GM12878 (cell line): ENCODE measurements around the gene CNPY1. TPM values are rescaled to one million over a fixed set of nuclear protein-coding genes. Genes with fewer than 3 reads are reported as not detected.

Experiments
- ATAC-seq: fragments of 200-7000 bp; cut with Tn5 transposase; 3 replicates; pipeline ENCODE4 v1.9.1; 2020; ENCODE audit warnings: mild to moderate bottlenecking, moderate library complexity
- BruUV-seq: library from RNA; stranded (reverse); fragments of 400-500 nt; replicated peaks from 2 replicates; lab custom pipeline; 2021; lab: Mats Ljungman, UMichigan
- CTCF ChIA-PET: fragments of 300-600 bp; sonication (Branson Sonifier 250); formaldehyde crosslinking; extraction: SDS; loops from one replicate; lab custom pipeline; 2021; ENCODE audit warnings: inconsistent platforms; lab: Yijun Ruan, JAX
- POLR2A ChIA-PET: fragments of 350-600 bp; formaldehyde crosslinking; extraction: SDS; loops from one replicate; lab custom pipeline; 2021; ENCODE audit warnings: inconsistent platforms; lab: Charles Lee
- RAD21 ChIA-PET: fragments of 300-600 bp; sonication (Branson Sonifier 250); formaldehyde crosslinking; loops from one replicate; lab custom pipeline; 2023; ENCODE audit warnings: antibody characterized with exemption; ENCODE audit not compliant: unreplicated experiment; lab: Charles Lee
- SMC1A ChIA-PET: fragments of 300-600 bp; sonication (Branson Sonifier 250); formaldehyde crosslinking; loops from one replicate; lab custom pipeline; 2023; ENCODE audit not compliant: unreplicated experiment, uncharacterized antibody; lab: Charles Lee
- DNase-seq: peaks from one replicate; pipeline ENCODE4 v3.0.0-alpha.2; 2011; ENCODE audit warnings: low read depth, low spot score
- FAIRE-seq: peaks from 3 replicates; lab custom pipeline; 2011; peaks lifted over from hg19 to GRCh38; lab: Jason Lieb, UNC
- H2AFZ ChIP-seq: 2 replicates; pipeline ENCODE4 v1.6.0; 2011; ENCODE audit warnings: low read depth, low read length, control low read depth; ENCODE audit not compliant: control insufficient read depth
- H3K27ac ChIP-seq: 2 replicates; pipeline ENCODE4 v1.5.1; 2011; ENCODE audit warnings: control low read depth; ENCODE audit not compliant: control insufficient read depth, insufficient read depth
- H3K27me3 ChIP-seq, 2 experiments: replicated peaks in 1 of 2; 2 replicates each; pipeline versions ENCODE4 v1.6.0 to v1.6.1; 2011; ENCODE audit warnings: low read length in 1 of 2; ENCODE audit not compliant: control insufficient read depth in 2 of 2, insufficient read depth in 2 of 2
- H3K36me3 ChIP-seq, 2 experiments: 2 replicates each; pipeline ENCODE4 v1.5.1; 2011; ENCODE audit warnings: low read length in 1 of 2; ENCODE audit not compliant: control insufficient read depth in 2 of 2, insufficient read depth in 2 of 2
- H3K4me1 ChIP-seq: 2 replicates; pipeline ENCODE4 v1.6.1; 2011; ENCODE audit warnings: mild to moderate bottlenecking, low read length, moderate library complexity, mixed read lengths; ENCODE audit not compliant: control insufficient read depth, insufficient read depth
- H3K4me2 ChIP-seq: 2 replicates; pipeline ENCODE4 v1.6.0; 2011; ENCODE audit warnings: control low read depth; ENCODE audit not compliant: control insufficient read depth, insufficient read depth
- H3K4me3 ChIP-seq: fragments of 200-600 bp; sonication (generic); 2 replicates; pipeline ENCODE4 v1.5.1; 2016
- H3K79me2 ChIP-seq: 2 replicates; pipeline ENCODE4 v1.6.0; 2011; ENCODE audit warnings: low read length; ENCODE audit not compliant: control insufficient read depth, insufficient read depth
- H3K9ac ChIP-seq: 2 replicates; pipeline ENCODE4 v1.8.0; 2011; ENCODE audit warnings: low read length, control low read depth, mixed read lengths; ENCODE audit not compliant: control insufficient read depth, insufficient read depth
- H3K9me3 ChIP-seq: replicated peaks from 3 replicates; pipeline ENCODE4 v1.5.1; 2011; ENCODE audit warnings: mild to moderate bottlenecking, low read length; ENCODE audit not compliant: control insufficient read depth, insufficient read depth
- H4K20me1 ChIP-seq: 2 replicates; pipeline ENCODE4 v1.6.0; 2011; ENCODE audit not compliant: control insufficient read depth, insufficient read depth
- BACH1 ChIP-seq: fragments of 450-650 bp; IDR thresholded peaks from 2 replicates; pipeline ENCODE4 v1.6.1; 2017; ENCODE audit warnings: mild to moderate bottlenecking, borderline replicate concordance
- CUX1 ChIP-seq: IDR thresholded peaks from 2 replicates; pipeline ENCODE4 v1.6.1; 2012; ENCODE audit warnings: improper control_type of control experiment, low read depth, low read length; ENCODE audit not compliant: insufficient replicate concordance
- IRF3 ChIP-seq: fragments of 450-650 bp; IDR thresholded peaks from 2 replicates; pipeline ENCODE4 v1.6.1; 2014; ENCODE audit warnings: mild to moderate bottlenecking
- IRF5 ChIP-seq: fragments of 450-650 bp; IDR thresholded peaks from 2 replicates; pipeline ENCODE4 v1.6.1; 2017; ENCODE audit warnings: borderline replicate concordance
- POLR2AphosphoS2 ChIP-seq: IDR thresholded peaks from 2 replicates; pipeline ENCODE4 v1.6.1; 2011; ENCODE audit warnings: low read depth, mild to moderate bottlenecking, low read length, improper control_type of control experiment, moderate library complexity
- RCOR1 ChIP-seq: conservative IDR thresholded peaks from 2 replicates; pipeline ENCODE4 v1.6.1; 2012; ENCODE audit warnings: low read depth, low read length, improper control_type of control experiment
- SPI1 ChIP-seq: IDR thresholded peaks from 2 replicates; pipeline ENCODE4 v1.6.1; 2011; ENCODE audit warnings: low read depth, mild to moderate bottlenecking, low read length, moderate library complexity, borderline replicate concordance; ENCODE audit not compliant: insufficient read depth
- WGBS: methylation state at CpG from one replicate; pipeline ENCODE4 v1.1.6; 2016; ENCODE audit warnings: low lambda C conversion rate; ENCODE audit not compliant: insufficient replicate concordance, insufficient coverage; ENCODE audit errors: missing lambda C conversion rate; 5-methylcytosine and 5-hydroxymethylcytosine counted together
- in situ Hi-C: fragments of 300-500 bp; cut with MboI; formaldehyde crosslinking; loops from 9 replicates; pipeline ENCODE4 v1.14.3; 2018; ENCODE audit warnings: mixed read lengths
- intact Hi-C: fragments of 100-400 bp; cut with micrococcal nuclease; formaldehyde crosslinking; loops from one replicate; pipeline ENCODE4 v1.14.2; 2022; ENCODE audit not compliant: unreplicated experiment
- polyA plus RNA-seq, 11 experiments: library from polyadenylated mRNA; depleted of rRNA in 4 of 11; unstranded in 6 of 11; stranded (reverse) in 5 of 11; fragments of >200 nt; fragmentation: Nextera tagmentation in 4 of 11; fragmentation: Illumina TruSeq in 1 of 11; extraction: Ambion mirVana in 4 of 11; extraction: Trizol in 1 of 11; gene quantifications; 1 replicate in 1 of 11; 2 replicates in 10 of 11; pipeline versions ENCODE4 v1.2.1 to v1.2.3, GENCODE V29; 2011 to 2016; ENCODE audit warnings: inconsistent platforms in 2 of 11, missing spikeins in 2 of 11, low read depth in 1 of 11
- total RNA-seq, 4 experiments: library from RNA; depleted of rRNA in 3 of 4; stranded (reverse); fragments of >200 nt in 3 of 4; fragmentation: Illumina TruSeq in 1 of 4; extraction: Trizol in 1 of 4; gene quantifications; 2 replicates each; pipeline versions ENCODE4 v1.2.1 to v1.2.3, GENCODE V29; 2013 to 2021

The CNPY1 gene
- total and polyA plus RNA-seq, 10 of the 15 experiments (the other 5 are each of a cell fraction or from before 2014, with no cell fraction given): not detected

GRCh38 chr7:155590215-155591018, 44.1 kb upstream of the CNPY1 start (continued):
- TF ChIP-seq SPI1 (no peak), POLR2AphosphoS2 (no peak), IRF5 (no peak)

- H3K27me3 ChIP-seq: no peaks in the 10 kb centered on the region; a peak in 2 of 4 replicates
- H3K9ac ChIP-seq: no peak overlapping the region
- ATAC-seq: no peak
- no peaks in the 10 kb centered on the region for H3K36me3 ChIP-seq
- RAD21 ChIA-PET: no interaction called here
- H3K79me2 ChIP-seq: no peaks in the 10 kb centered on the region
- H3K4me2 ChIP-seq: no peak overlapping the region
- no peak overlapping the region for H3K27ac ChIP-seq
- POLR2A ChIA-PET: no interaction called here
- intact Hi-C loops (no loop called here), in situ Hi-C loops (no loop called here)
- no peak overlapping the region for H2AFZ ChIP-seq
- H4K20me1 ChIP-seq: no peaks in the 10 kb centered on the region
- DNase-seq: no peak
- H3K9me3 ChIP-seq: no peaks in the 10 kb centered on the region
- SMC1A ChIA-PET: interaction anchor here (0.8 kb wide), 1 partner anchor 10 kb away, joined by 3 read pairs; no protein-coding TSS in a partner anchor
- no peak for FAIRE-seq
- no peaks in the 10 kb centered on the region for H3K4me1 ChIP-seq
- WGBS: 54% methylated on average over 29 of the region's 29 CpGs
- no TSS peak for BruUV-seq
- no peak overlapping the region for H3K4me3 ChIP-seq
- CTCF ChIA-PET: interaction anchor here (1.3 kb wide), 1 partner anchor 10 kb away, joined by 11 read pairs; no protein-coding TSS in a partner anchor
- TF ChIP-seq BACH1: no peak
- no peak for TF ChIP-seq IRF3
- TF ChIP-seq CUX1: no peak
- TF ChIP-seq RCOR1: no peak
Observed at GRCh38 chr7:155589001-155589980, 42.9 kb upstream of the CNPY1 start.
